Right hindlimb (tissue), 1 donor: ENCODE data around the gene TPO.

Experiments used
- DNase-seq: peaks from one replicate; pipeline ENCODE4 v3.0.0-alpha.2; 2018

Gene TPO

GRCh38 chr2:1538663-1539062, 125.4 kb downstream of the TPO start:
- DNase-seq = no peak

- DNase-seq = no peak
Measured at GRCh38 chr2:1539441-1539840, 126.2 kb downstream of the TPO start.

GRCh38 chr2:1539973-1540372, 126.7 kb downstream of the TPO start:
- DNase-seq = no peak

GRCh38 chr2:1540481-1540880, 127.2 kb downstream of the TPO start:
- no peak for DNase-seq

- no peak for DNase-seq
Measured at GRCh38 chr2:1541040-1541439, 127.8 kb downstream of the TPO start.

- no peak for DNase-seq
Measured at GRCh38 chr2:1541819-1542475, 128.7 kb downstream of the TPO start.

GRCh38 chr2:1542971-1543370, 129.7 kb downstream of the TPO start:
- no peak for DNase-seq

- DNase-seq = no peak
Measured at GRCh38 chr2:1543776-1544477, 130.7 kb downstream of the TPO start.

- DNase-seq = no peak
Measured at GRCh38 chr2:1544478-1545069, 131.3 kb downstream of the TPO start.

GRCh38 chr2:1546023-1546591, 132.8 kb downstream of the TPO start:
- peak; percentile 68 for DNase-seq

GRCh38 chr2:1546901-1547300, 133.6 kb downstream of the TPO start:
- DNase-seq = no peak

- DNase-seq = no peak
Measured at GRCh38 chr2:1548910-1549673, 135.8 kb downstream of the TPO start.

GRCh38 chr2:1550076-1550475, 136.8 kb downstream of the TPO start:
- no peak for DNase-seq

- no peak for DNase-seq
Measured at GRCh38 chr2:1550658-1551316, 137.5 kb downstream of the TPO start.

- DNase-seq = no peak
Measured at GRCh38 chr2:1551905-1552304, 138.6 kb downstream of the TPO start.

GRCh38 chr2:1552611-1553010, 139.3 kb downstream of the TPO start:
- no peak for DNase-seq

GRCh38 chr2:1553671-1554295, 140.5 kb downstream of the TPO start:
- no peak for DNase-seq

GRCh38 chr2:1556286-1556685, 143.0 kb downstream of the TPO start:
- DNase-seq = no peak

GRCh38 chr2:1556776-1557466, 143.7 kb downstream of the TPO start:
- DNase-seq = no peak

- DNase-seq = no peak
Measured at GRCh38 chr2:1557467-1557820, 144.2 kb downstream of the TPO start.

- DNase-seq = no peak
Measured at GRCh38 chr2:1559589-1560175, 146.4 kb downstream of the TPO start.
